Activated CD4-positive, alpha-beta T cell treated with anti-CD3 and anti-CD28 coated beads for 1 hour (primary cell): Measurements from ENCODE around the gene PHOSPHO2.

Experiments
- DNase-seq: peaks from one replicate; pipeline ENCODE4 v3.0.0-alpha.2; 2020

PHOSPHO2 gene

GRCh38 chr2:169717691-169718063, 23.4 kb downstream of the PHOSPHO2 start:
- DNase-seq, result no peak

DNA sequence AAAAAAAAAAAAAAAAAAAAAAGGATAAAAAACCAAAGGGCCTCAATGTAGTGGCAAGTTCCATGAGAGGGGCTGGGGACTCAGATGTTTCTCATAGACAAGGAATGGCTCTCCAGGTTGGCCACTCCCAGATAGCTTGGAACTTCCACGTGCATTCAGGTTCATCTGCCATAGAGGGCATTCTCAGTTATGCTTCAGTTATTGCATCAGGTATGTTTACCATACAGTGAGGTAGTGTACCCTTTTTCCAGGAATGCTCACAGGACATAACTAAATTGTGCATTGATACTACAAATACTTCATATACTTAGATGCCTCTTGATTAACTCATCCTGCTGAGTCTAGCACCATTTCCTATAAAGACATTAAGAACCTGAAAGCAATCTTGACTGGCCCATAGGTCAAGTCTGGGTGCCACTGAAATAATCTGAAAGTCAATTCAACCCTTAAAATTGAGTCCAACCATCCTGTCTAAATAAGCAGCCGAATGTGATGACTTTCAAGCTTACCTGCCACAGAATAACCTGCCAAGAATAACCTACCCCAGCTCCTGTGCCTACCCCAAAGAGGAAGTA, 24.7 kb downstream of the PHOSPHO2 start:
- no peak for DNase-seq

- DNase-seq, result no peak
Measured at GRCh38 chr2:169721016-169721415, 26.7 kb downstream of the PHOSPHO2 start.

DNA sequence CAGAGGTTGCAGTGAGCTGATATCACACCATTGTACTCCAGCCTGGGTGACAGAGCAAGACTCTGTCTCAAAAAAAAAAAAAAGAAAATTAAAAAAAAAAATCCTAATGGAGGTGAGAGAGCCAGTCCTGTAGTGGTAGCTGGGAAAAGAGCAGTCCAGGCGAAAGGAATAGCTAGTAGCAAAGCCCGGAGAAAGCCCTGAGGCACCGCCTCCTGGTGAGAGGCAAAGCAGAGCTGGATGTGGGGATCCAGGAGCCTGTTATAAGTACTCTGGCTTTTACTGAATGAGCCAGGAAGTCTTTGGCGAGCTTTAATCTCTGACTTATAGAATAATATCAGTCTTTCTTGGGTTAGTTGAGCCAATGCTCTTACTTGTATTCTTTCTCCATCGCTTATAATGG, 32.8 kb downstream of the PHOSPHO2 start:
- DNase-seq, result no peak

DNA sequence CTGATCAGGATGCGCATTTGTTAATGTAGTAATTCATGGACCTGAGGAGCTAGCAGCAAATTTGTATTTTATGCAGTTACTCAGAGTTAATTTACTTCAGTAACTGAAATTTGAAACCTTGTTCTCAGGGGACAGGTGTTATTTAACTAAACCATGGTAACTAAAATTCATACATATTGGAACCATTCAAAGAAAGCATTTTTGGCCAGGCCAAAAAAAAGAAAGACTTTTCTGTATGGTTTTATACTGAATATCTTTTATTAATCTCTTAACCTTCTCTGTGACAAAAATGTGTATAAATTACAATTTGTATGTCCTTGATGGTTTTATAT, 35.0 kb downstream of the PHOSPHO2 start:
- DNase-seq, result no peak

DNA sequence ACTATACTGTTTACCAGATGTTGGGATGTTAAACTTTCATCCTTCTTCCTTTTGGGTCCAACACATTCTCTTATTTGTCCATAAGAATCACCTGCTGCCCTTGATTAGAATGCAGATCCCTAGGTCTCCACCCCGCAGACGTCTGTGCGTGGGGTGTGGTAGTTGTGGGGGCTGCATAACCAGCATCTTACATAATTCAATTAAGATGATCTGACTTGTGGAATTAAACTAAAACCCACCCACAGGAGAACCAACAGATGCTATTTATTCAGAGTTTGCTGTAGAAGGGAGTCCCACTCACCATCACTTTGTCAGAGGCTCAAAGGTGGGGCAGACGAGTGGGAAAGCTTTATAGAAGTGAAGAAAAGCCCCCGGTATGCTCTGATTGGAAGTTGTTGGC, 37.8 kb downstream of the PHOSPHO2 start:
- no peak for DNase-seq

DNA sequence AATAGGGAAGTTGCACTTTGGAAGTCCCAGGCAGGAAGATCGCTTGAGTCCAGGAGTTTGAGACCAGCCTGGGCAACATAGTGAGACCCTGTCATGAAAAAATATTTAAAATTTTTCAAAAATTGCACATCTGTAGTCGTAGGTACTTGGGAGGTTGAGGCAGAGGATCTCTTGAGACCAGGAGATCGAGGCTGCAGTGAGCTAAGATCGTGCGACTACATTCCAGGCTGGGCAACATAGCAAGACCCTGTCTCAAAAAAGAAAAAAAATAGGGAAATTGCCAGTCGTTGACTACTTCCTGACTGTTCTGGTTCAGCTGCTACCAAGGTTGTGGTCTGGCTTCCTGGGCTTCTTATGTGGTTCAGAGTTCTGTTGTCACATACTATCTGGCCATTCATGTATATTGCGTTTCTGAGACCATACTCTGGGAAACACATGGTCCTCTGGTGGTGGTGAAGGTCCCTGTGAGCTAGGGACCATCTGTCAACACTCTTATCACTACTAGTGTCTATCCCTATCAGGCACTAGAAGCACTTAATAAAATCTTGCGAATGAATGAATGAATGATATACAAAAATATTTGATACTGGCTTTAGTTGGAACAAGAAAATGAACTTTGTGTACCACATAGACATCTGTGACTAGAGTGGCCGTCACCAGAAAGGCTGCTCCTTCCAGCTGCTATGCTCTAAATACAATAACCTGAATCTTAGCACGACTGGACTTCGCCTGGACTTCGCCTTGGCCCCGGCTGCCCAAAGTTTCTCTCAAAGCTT, 38.5 kb downstream of the PHOSPHO2 start:
- DNase-seq, result no peak

GRCh38 chr2:169734169-169734847, 40.0 kb downstream of the PHOSPHO2 start:
- no peak for DNase-seq

- DNase-seq, result no peak
Measured at GRCh38 chr2:169735623-169736022, 41.4 kb downstream of the PHOSPHO2 start.

DNA sequence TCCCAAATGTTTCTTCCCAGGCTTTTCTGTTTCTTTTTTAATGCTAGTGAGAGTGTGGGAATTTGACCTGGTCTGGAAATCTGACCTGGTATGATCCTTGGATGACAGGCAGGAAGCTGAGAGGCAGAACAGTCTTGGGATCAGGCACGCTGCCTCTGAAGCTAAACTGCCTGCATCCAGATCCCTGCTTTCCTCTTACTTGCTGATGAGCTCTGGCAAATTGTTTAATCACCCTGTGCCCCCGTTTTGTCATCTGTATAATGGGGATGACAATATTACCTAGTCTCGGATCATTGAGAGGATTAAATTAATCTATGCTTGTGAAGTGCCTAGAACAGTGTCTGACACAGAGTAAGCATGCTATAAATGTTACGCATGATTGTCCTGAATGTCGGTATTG, 42.6 kb downstream of the PHOSPHO2 start:
- no peak for DNase-seq

- DNase-seq, result no peak
Measured at GRCh38 chr2:169738566-169739229, 44.4 kb downstream of the PHOSPHO2 start.

DNA sequence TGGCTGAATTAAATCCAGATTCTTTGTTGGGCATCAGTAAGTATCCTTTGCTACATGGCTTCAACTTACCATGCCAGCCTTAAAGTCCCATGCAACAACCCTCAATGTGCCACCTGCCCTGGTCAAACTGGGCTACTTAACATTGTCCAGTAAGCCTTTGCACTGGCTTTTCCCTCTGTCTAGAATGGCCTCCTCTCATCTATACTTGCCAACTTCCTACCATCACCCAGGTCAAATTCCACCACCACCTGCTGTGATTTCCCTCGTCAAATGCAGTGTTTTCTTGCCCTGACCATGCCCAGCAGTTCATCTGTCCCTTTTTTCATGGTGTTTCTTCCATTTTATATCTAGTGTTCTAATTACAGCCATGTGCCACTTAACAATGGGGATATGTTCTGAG, 45.1 kb downstream of the PHOSPHO2 start:
- no peak for DNase-seq

DNA sequence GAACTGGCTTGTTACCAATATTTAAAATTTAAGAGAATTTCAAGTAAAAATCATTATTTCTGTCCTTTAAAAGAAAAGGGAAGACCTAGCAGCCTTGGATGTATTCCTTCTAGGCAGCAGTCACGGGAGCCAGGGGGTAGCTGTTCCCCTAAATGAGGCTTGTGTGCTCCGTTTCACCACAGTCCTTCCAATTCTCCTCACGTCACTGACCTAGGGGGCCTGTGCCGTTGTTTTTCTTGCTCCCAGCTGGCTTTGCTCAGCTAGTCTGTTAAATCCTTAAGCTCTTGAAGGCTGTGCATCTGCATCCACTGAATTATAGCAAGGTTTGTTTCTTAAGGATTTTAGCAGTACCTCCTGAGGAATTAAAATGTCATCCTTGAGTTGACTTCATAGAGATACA, 49.3 kb downstream of the PHOSPHO2 start:
- DNase-seq, result no peak

GRCh38 chr2:169746240-169746639, 52.0 kb downstream of the PHOSPHO2 start:
- no peak for DNase-seq

DNA sequence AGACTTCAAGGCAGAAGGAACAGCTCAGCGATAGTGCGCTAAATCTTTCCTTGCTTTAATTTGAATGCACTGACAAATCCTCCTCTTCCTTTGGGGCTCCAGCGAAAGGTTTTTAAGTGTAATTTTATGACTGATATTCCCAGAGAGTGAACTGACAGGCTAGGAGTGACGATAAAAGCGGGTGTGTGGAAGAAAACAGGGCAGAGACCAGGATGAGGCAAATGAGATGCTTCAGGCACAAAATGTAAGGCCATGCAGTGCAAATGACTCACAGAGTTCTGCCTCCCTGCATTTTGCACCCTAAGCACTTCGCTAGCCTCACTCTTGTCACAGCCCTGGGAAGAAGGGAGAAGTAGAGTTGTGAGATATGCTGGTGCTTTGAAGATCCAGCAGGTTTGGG, 54.0 kb downstream of the PHOSPHO2 start:
- no peak for DNase-seq
